GM23338 (cell line): ENCODE measurements around the gene BRF1. TPM values are rescaled to one million over a fixed set of nuclear protein-coding genes. Genes with fewer than 3 reads are reported as not detected.

Source experiments
- ATAC-seq: fragments of 200-7000 bp; cut with Tn5 transposase; 3 replicates; pipeline ENCODE4 v1.9.1; 2020
- DNase-seq: peaks from one replicate; pipeline ENCODE4 v3.0.0-alpha.2; 2015; ENCODE audit warnings: low spot score
- H2AFZ ChIP-seq: fragments of 200-600 bp; sonication (generic); 2 replicates; pipeline ENCODE4 v1.8.0; 2016; ENCODE audit warnings: antibody characterized with exemption, mild to moderate bottlenecking, moderate library complexity
- H3F3A ChIP-seq: fragments of 200-600 bp; sonication (generic); replicated peaks from 2 replicates; pipeline ENCODE4 v1.8.0; 2017; ENCODE audit warnings: antibody characterized with exemption, mixed run types, low read depth
- H3K27ac ChIP-seq: fragments of 200-600 bp; sonication (generic); 2 replicates; pipeline ENCODE4 v1.6.1; 2016; ENCODE audit warnings: low read depth
- H3K27me3 ChIP-seq: fragments of 200-600 bp; sonication (generic); 2 replicates; pipeline ENCODE4 v1.8.0; 2016; ENCODE audit warnings: mild to moderate bottlenecking, mixed run types, moderate library complexity; ENCODE audit not compliant: insufficient read depth
- H3K36me3 ChIP-seq: fragments of 200-600 bp; sonication (generic); 2 replicates; pipeline ENCODE4 v1.8.0; 2016; ENCODE audit warnings: mild to moderate bottlenecking; ENCODE audit not compliant: insufficient read depth
- H3K4me1 ChIP-seq: fragments of 200-600 bp; sonication (generic); 2 replicates; pipeline ENCODE4 v1.8.0; 2016; ENCODE audit warnings: mild to moderate bottlenecking, moderate library complexity; ENCODE audit not compliant: insufficient read depth
- H3K4me2 ChIP-seq: fragments of 200-600 bp; sonication (generic); 2 replicates; pipeline ENCODE4 v1.7.1; 2017; ENCODE audit warnings: mixed run types
- H3K4me3 ChIP-seq: fragments of 200-600 bp; sonication (generic); 2 replicates; pipeline ENCODE4 v1.6.1; 2016; ENCODE audit warnings: mixed run types
- H3K79me2 ChIP-seq: fragments of 200-600 bp; sonication (generic); replicated peaks from 2 replicates; pipeline ENCODE4 v1.8.0; 2017; ENCODE audit warnings: mild to moderate bottlenecking; ENCODE audit not compliant: insufficient read depth
- H3K9me2 ChIP-seq: fragments of 200-600 bp; sonication (generic); 2 replicates; pipeline ENCODE4 v1.8.0; 2017; ENCODE audit not compliant: insufficient read depth
- H4K20me1 ChIP-seq: fragments of 200-600 bp; sonication (generic); replicated peaks from 2 replicates; pipeline ENCODE4 v1.8.0; 2017; ENCODE audit warnings: mild to moderate bottlenecking; ENCODE audit not compliant: insufficient read depth
- H3K27ac Mint-ChIP-seq: 2 replicates; pipeline ENCODE4 v1.8.0; 2020; ENCODE audit warnings: inconsistent platforms, mild to moderate bottlenecking, moderate library complexity, mixed read lengths
- H3K27me3 Mint-ChIP-seq: 3 replicates; pipeline ENCODE4 v1.8.0; 2022; ENCODE audit warnings: low read depth, mild to moderate bottlenecking, moderate library complexity, mixed read lengths, inconsistent platforms; ENCODE audit not compliant: insufficient read depth, poor library complexity
- H3K36me3 Mint-ChIP-seq: 3 replicates; pipeline ENCODE4 v1.8.0; 2021; ENCODE audit warnings: low read depth, mild to moderate bottlenecking, inconsistent platforms, moderate library complexity, mixed read lengths
- H3K4me1 Mint-ChIP-seq: 3 replicates; pipeline ENCODE4 v1.8.0; 2020; ENCODE audit warnings: mild to moderate bottlenecking, inconsistent platforms, mixed read lengths
- H3K4me3 Mint-ChIP-seq: 3 replicates; pipeline ENCODE4 v1.8.0; 2021; ENCODE audit warnings: moderate library complexity, mild to moderate bottlenecking, inconsistent platforms, mixed read lengths
- H3K9me3 Mint-ChIP-seq: 3 replicates; pipeline ENCODE4 v1.8.0; 2020; ENCODE audit warnings: moderate library complexity, mild to moderate bottlenecking, inconsistent platforms, mixed read lengths
- JUNB ChIP-seq: IDR thresholded peaks from one replicate; pipeline ENCODE4 v1.6.1; 2016; ENCODE audit warnings: antibody characterized with exemption; ENCODE audit not compliant: unreplicated experiment
- NANOG ChIP-seq: IDR thresholded peaks from 2 replicates; pipeline ENCODE4 v1.6.1; 2016; ENCODE audit warnings: antibody characterized with exemption, borderline replicate concordance
- STAT1 ChIP-seq: IDR thresholded peaks from one replicate; pipeline ENCODE4 v1.6.1; 2016; ENCODE audit warnings: antibody characterized with exemption; ENCODE audit not compliant: unreplicated experiment
- polyA plus RNA-seq: library from polyadenylated mRNA; unstranded; fragments of >200 nt; fragmentation: Nextera tagmentation; extraction: Ambion mirVana; gene quantifications from 2 replicates; pipeline ENCODE4 v1.2.1, GENCODE V29; 2016
- total RNA-seq: library from RNA; depleted of rRNA; stranded (reverse); fragments of >200 nt; shearing (Covaris generic); gene quantifications from 2 replicates; pipeline ENCODE4 v1.2.3, GENCODE V29; 2014
- TF ChIP-seq, protein P1 (sequence below), 2 experiments: fragments of 200-600 bp in 1 of 2; sonication (generic) in 1 of 2; conservative IDR thresholded peaks; 2 replicates each; pipeline versions ENCODE4 v1.5.1 to v1.6.1; 2016 to 2017; ENCODE audit warnings: antibody characterized with exemption in 2 of 2, low read depth in 2 of 2, mild to moderate bottlenecking in 2 of 2, moderate library complexity in 1 of 2
- TF ChIP-seq, protein P2 (sequence below): fragments of 250-450 bp; sonication (Bioruptor Pico); IDR thresholded peaks from 2 replicates; pipeline ENCODE4 v1.5.0; 2020; ENCODE audit warnings: mild to moderate bottlenecking, moderate library complexity

The BRF1 gene
- total and polyA plus RNA-seq, 2 experiments from 2014 or later: 8.6 to 29.9 TPM

DNA sequence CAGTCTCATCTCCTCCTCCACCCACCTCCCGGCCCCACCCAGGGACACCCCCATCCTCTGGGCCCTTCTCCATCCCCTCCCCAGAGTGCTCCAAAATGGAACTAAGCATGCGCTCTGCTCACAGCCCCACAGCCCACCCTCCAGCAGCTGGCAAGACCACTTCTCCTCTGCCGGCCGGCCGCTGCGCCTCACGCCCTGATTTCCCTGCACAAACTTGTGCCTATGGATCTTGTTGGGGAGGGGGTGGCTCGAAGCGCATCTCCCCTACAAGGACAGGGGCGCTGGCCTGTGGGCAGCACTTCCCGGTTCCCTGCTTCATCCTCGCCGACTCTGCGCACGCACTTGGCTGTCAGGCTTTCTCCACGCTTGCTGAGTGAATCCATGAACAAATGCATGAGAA lies 100.2 kb downstream of the BRF1 start:
- H3K36me3 ChIP-seq: no peaks in the 10 kb centered on the region
- H3K79me2 ChIP-seq: no peaks in the 10 kb centered on the region
- H3F3A ChIP-seq: no peaks in the 10 kb centered on the region
- no peak overlapping the region for H3K4me3 Mint-ChIP-seq
- no peaks in the 10 kb centered on the region for H3K9me2 ChIP-seq
- no peaks in the 10 kb centered on the region for H3K36me3 Mint-ChIP-seq
- no peak overlapping the region for H3K27ac ChIP-seq
- no peak for DNase-seq
- H3K4me3 ChIP-seq: no peak overlapping the region
- no peak overlapping the region for H3K4me2 ChIP-seq
- no peak for TF ChIP-seq STAT1
- no peak for TF ChIP-seq NANOG
- TF ChIP-seq, protein P1, sequence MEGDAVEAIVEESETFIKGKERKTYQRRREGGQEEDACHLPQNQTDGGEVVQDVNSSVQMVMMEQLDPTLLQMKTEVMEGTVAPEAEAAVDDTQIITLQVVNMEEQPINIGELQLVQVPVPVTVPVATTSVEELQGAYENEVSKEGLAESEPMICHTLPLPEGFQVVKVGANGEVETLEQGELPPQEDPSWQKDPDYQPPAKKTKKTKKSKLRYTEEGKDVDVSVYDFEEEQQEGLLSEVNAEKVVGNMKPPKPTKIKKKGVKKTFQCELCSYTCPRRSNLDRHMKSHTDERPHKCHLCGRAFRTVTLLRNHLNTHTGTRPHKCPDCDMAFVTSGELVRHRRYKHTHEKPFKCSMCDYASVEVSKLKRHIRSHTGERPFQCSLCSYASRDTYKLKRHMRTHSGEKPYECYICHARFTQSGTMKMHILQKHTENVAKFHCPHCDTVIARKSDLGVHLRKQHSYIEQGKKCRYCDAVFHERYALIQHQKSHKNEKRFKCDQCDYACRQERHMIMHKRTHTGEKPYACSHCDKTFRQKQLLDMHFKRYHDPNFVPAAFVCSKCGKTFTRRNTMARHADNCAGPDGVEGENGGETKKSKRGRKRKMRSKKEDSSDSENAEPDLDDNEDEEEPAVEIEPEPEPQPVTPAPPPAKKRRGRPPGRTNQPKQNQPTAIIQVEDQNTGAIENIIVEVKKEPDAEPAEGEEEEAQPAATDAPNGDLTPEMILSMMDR (conservative IDR thresholded peaks at IDR 0.05; ENCODE audit: low read depth in 2 of 2): no peak
- TF ChIP-seq, protein P2, sequence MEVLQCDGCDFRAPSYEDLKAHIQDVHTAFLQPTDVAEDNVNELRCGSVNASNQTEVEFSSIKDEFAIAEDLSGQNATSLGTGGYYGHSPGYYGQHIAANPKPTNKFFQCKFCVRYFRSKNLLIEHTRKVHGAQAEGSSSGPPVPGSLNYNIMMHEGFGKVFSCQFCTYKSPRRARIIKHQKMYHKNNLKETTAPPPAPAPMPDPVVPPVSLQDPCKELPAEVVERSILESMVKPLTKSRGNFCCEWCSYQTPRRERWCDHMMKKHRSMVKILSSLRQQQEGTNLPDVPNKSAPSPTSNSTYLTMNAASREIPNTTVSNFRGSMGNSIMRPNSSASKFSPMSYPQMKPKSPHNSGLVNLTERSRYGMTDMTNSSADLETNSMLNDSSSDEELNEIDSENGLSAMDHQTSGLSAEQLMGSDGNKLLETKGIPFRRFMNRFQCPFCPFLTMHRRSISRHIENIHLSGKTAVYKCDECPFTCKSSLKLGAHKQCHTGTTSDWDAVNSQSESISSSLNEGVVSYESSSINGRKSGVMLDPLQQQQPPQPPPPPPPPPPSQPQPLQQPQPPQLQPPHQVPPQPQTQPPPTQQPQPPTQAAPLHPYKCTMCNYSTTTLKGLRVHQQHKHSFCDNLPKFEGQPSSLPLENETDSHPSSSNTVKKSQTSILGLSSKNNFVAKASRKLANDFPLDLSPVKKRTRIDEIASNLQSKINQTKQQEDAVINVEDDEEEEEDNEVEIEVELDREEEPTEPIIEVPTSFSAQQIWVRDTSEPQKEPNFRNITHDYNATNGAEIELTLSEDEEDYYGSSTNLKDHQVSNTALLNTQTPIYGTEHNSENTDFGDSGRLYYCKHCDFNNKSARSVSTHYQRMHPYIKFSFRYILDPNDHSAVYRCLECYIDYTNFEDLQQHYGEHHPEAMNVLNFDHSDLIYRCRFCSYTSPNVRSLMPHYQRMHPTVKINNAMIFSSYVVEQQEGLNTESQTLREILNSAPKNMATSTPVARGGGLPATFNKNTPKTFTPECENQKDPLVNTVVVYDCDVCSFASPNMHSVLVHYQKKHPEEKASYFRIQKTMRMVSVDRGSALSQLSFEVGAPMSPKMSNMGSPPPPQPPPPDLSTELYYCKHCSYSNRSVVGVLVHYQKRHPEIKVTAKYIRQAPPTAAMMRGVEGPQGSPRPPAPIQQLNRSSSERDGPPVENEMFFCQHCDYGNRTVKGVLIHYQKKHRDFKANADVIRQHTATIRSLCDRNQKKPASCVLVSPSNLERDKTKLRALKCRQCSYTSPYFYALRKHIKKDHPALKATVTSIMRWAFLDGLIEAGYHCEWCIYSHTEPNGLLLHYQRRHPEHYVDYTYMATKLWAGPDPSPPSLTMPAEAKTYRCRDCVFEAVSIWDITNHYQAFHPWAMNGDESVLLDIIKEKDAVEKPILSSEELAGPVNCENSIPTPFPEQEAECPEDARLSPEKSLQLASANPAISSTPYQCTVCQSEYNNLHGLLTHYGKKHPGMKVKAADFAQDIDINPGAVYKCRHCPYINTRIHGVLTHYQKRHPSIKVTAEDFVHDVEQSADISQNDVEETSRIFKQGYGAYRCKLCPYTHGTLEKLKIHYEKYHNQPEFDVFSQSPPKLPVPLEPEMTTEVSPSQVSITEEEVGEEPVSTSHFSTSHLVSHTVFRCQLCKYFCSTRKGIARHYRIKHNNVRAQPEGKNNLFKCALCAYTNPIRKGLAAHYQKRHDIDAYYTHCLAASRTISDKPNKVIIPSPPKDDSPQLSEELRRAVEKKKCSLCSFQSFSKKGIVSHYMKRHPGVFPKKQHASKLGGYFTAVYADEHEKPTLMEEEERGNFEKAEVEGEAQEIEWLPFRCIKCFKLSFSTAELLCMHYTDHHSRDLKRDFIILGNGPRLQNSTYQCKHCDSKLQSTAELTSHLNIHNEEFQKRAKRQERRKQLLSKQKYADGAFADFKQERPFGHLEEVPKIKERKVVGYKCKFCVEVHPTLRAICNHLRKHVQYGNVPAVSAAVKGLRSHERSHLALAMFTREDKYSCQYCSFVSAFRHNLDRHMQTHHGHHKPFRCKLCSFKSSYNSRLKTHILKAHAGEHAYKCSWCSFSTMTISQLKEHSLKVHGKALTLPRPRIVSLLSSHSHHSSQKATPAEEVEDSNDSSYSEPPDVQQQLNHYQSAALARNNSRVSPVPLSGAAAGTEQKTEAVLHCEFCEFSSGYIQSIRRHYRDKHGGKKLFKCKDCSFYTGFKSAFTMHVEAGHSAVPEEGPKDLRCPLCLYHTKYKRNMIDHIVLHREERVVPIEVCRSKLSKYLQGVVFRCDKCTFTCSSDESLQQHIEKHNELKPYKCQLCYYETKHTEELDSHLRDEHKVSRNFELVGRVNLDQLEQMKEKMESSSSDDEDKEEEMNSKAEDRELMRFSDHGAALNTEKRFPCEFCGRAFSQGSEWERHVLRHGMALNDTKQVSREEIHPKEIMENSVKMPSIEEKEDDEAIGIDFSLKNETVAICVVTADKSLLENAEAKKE (CRISPR knock-in tag): no peak
- no peak for TF ChIP-seq JUNB
- H3K27ac Mint-ChIP-seq: no peak overlapping the region
- no peaks in the 10 kb centered on the region; the same call in 1 of the 2 replicates for H3K4me1 ChIP-seq
- no peaks in the 10 kb centered on the region for H4K20me1 ChIP-seq
- peaks cover 3% of the 10 kb centered on the region; the same call in 1 of the 3 replicates for H3K4me1 Mint-ChIP-seq
- no peaks in the 10 kb centered on the region for H3K9me3 Mint-ChIP-seq
- no peak for ATAC-seq
- peaks cover 22% of the 10 kb centered on the region for H3K27me3 Mint-ChIP-seq
- H3K27me3 ChIP-seq: peaks cover 14% of the 10 kb centered on the region; the same call in 1 of the 2 replicates
- H2AFZ ChIP-seq: no peak overlapping the region
